Measurements from ENCODE around the gene NRXN3. TPM values are rescaled to one million over a fixed set of nuclear protein-coding genes. Genes with fewer than 3 reads are reported as not detected.

NRXN3 gene
- total RNA-seq, 1 experiment from 2014 or later, result not detected

GRCh38 chr14:79670811-79671210 is 1500.6 kb downstream of the NRXN3 start:
- no peaks in the 10 kb centered on the region for H3K27me3 ChIP-seq (ENCODE audit: control insufficient read depth, insufficient read depth, low read length)
- CTCF ChIA-PET, result no interaction called here
- no peak for DNase-seq (ENCODE audit: low read depth, low spot score)

GRCh38 chr14:79680087-79680486 is 1509.9 kb downstream of the NRXN3 start:
- ChIA-PET CTCF (no interaction called here), POLR2A (no interaction called here)
- H3K4me3 ChIP-seq (ENCODE audit: low read depth in 2 of 2, low read length in 2 of 2), result no peak overlapping the region
- no TSS peak for BruUV-seq (replicated peaks)
- no peak for TF ChIP-seq POLR2AphosphoS5 (IDR thresholded peaks at IDR 0.05; ENCODE audit: low read depth, low read length)
- no peak for TF ChIP-seq REST (IDR thresholded peaks at IDR 0.05; ENCODE audit: insufficient read depth in 1 of 2, low read depth in 2 of 2, low read length in 1 of 2)
- TF ChIP-seq CTCF (IDR thresholded peaks at IDR 0.05), result no peak
- no peak for TF ChIP-seq TCF7L2 (IDR thresholded peaks at IDR 0.05; ENCODE audit: low read depth, low read length)
- no peak for TF ChIP-seq SIN3A (IDR thresholded peaks at IDR 0.05; ENCODE audit: borderline replicate concordance, insufficient read depth, low read depth, low read length)
- DNase-seq (ENCODE audit: low read depth, low spot score), result no peak
- H3K9me3 ChIP-seq (ENCODE audit: control insufficient read depth, insufficient read depth, low read depth, low read length), result no peaks in the 10 kb centered on the region
- intact Hi-C loops (cut with micrococcal nuclease; ENCODE audit: unreplicated experiment) (no loop called here), in situ Hi-C loops (cut with HindIII; ENCODE audit: low pct_unique_long_range_greater_than_20kb, low sequenced_read_pairs) (no loop called here)
- H3K27ac ChIP-seq (ENCODE audit: low read length), result no peak overlapping the region
- no peaks in the 10 kb centered on the region for H3K36me3 ChIP-seq (ENCODE audit: control insufficient read depth, insufficient read depth, low read length)
- H3K27me3 ChIP-seq (ENCODE audit: control insufficient read depth, insufficient read depth, low read length), result no peaks in the 10 kb centered on the region
- ATAC-seq, result no peak
- H3K4me1 ChIP-seq (ENCODE audit: control insufficient read depth, insufficient read depth, low read length), result no peaks in the 10 kb centered on the region

More at GRCh38 chr14:79670811-79671210, 1500.6 kb downstream of the NRXN3 start:
- no TSS peak for BruUV-seq (replicated peaks)
- Histone ChIP-seq H3K36me3 (ENCODE audit: control insufficient read depth, insufficient read depth, low read length) (no peaks in the 10 kb centered on the region), H3K4me3 (ENCODE audit: low read depth in 2 of 2, low read length in 2 of 2) (no peak overlapping the region), H3K27ac (ENCODE audit: low read length) (no peak overlapping the region), H3K4me1 (ENCODE audit: control insufficient read depth, insufficient read depth, low read length) (no peaks in the 10 kb centered on the region), H3K9me3 (ENCODE audit: control insufficient read depth, insufficient read depth, low read depth, low read length) (no peaks in the 10 kb centered on the region)
- TF ChIP-seq SIN3A (IDR thresholded peaks at IDR 0.05; ENCODE audit: borderline replicate concordance, insufficient read depth, low read depth, low read length), result no peak
- TF ChIP-seq REST (IDR thresholded peaks at IDR 0.05; ENCODE audit: insufficient read depth in 1 of 2, low read depth in 2 of 2, low read length in 1 of 2), result no peak
- no peak for TF ChIP-seq POLR2AphosphoS5 (IDR thresholded peaks at IDR 0.05; ENCODE audit: low read depth, low read length)
- no peak for TF ChIP-seq CTCF (IDR thresholded peaks at IDR 0.05)
- no peak for TF ChIP-seq TCF7L2 (IDR thresholded peaks at IDR 0.05; ENCODE audit: low read depth, low read length)
- no peak for ATAC-seq
- intact Hi-C loops (cut with micrococcal nuclease; ENCODE audit: unreplicated experiment) (no loop called here), in situ Hi-C loops (cut with HindIII; ENCODE audit: low pct_unique_long_range_greater_than_20kb, low sequenced_read_pairs) (no loop called here)
- POLR2A ChIA-PET, result no interaction called here

All from Panc1 (cell line).